Trophoblast cell (in vitro differentiated cells and primary cell): ENCODE results near the gene MYCN. TPM values are rescaled to one million over a fixed set of nuclear protein-coding genes. Genes with fewer than 3 reads are reported as not detected.

Source experiments
- DNase-seq, 2 donors: peaks; one replicate each; pipeline ENCODE4 v3.0.0-alpha.2; 2016
- H2AFZ ChIP-seq: 2 replicates; pipeline ENCODE4 v1.6.1; 2013; ENCODE audit warnings: low read length, moderate library complexity, mild to moderate bottlenecking; ENCODE audit not compliant: insufficient read depth, poor library complexity
- H2AK5ac ChIP-seq: 2 replicates; pipeline ENCODE4 v1.6.1; 2013; ENCODE audit warnings: mild to moderate bottlenecking, low read length
- H2BK120ac ChIP-seq: 2 replicates; pipeline ENCODE4 v1.6.1; 2013; ENCODE audit warnings: low read length, mild to moderate bottlenecking, moderate library complexity; ENCODE audit not compliant: insufficient read depth, poor library complexity
- H2BK12ac ChIP-seq: 2 replicates; pipeline ENCODE4 v1.6.1; 2013; ENCODE audit warnings: mild to moderate bottlenecking, low read length, moderate library complexity
- H2BK5ac ChIP-seq: 2 replicates; pipeline ENCODE4 v1.6.1; 2013; ENCODE audit warnings: low read length, low read depth, moderate library complexity, mild to moderate bottlenecking; ENCODE audit not compliant: poor library complexity
- H3K14ac ChIP-seq: 2 replicates; pipeline ENCODE4 v1.6.1; 2013; ENCODE audit warnings: mild to moderate bottlenecking, low read length
- H3K18ac ChIP-seq: 2 replicates; pipeline ENCODE4 v1.6.1; 2013; ENCODE audit warnings: mild to moderate bottlenecking, low read length
- H3K23ac ChIP-seq: 2 replicates; pipeline ENCODE4 v1.6.1; 2013; ENCODE audit warnings: low read length
- H3K27ac ChIP-seq: 2 replicates; pipeline ENCODE4 v1.5.1; 2013; ENCODE audit warnings: low read depth, mild to moderate bottlenecking, inconsistent platforms, low read length, moderate library complexity
- H3K27me3 ChIP-seq: 2 replicates; pipeline ENCODE4 v1.6.1; 2013; ENCODE audit warnings: inconsistent platforms, mild to moderate bottlenecking, low read length, moderate library complexity; ENCODE audit not compliant: insufficient read depth
- H3K36me3 ChIP-seq, 2 experiments: 1 replicate in 1 of 2; 2 replicates in 1 of 2; pipeline ENCODE4 v1.6.1; 2013; ENCODE audit warnings: low read length in 2 of 2, mild to moderate bottlenecking in 2 of 2, moderate library complexity in 1 of 2; ENCODE audit not compliant: insufficient read depth in 2 of 2, control insufficient read depth in 1 of 2
- H3K4ac ChIP-seq: 2 replicates; pipeline ENCODE4 v1.6.1; 2013; ENCODE audit warnings: low read depth, mild to moderate bottlenecking, low read length, moderate library complexity
- H3K4me1 ChIP-seq, 2 experiments: 1 replicate in 1 of 2; 2 replicates in 1 of 2; pipeline ENCODE4 v1.6.1; 2013; ENCODE audit warnings: low read length in 2 of 2, mild to moderate bottlenecking in 2 of 2, moderate library complexity in 1 of 2; ENCODE audit not compliant: insufficient read depth in 2 of 2, control insufficient read depth in 1 of 2
- H3K4me2 ChIP-seq: 2 replicates; pipeline ENCODE4 v1.6.1; 2013; ENCODE audit warnings: inconsistent platforms, mild to moderate bottlenecking, low read length, moderate library complexity
- H3K4me3 ChIP-seq: 2 replicates; pipeline ENCODE4 v1.5.1; 2013; ENCODE audit warnings: mild to moderate bottlenecking, low read depth, low read length, inconsistent platforms
- H3K79me1 ChIP-seq: one replicate; pipeline ENCODE4 v1.6.1; 2013; ENCODE audit warnings: low read length
- H3K79me2 ChIP-seq: 2 replicates; pipeline ENCODE4 v1.6.1; 2013; ENCODE audit warnings: low read length, mild to moderate bottlenecking; ENCODE audit not compliant: control insufficient read depth, insufficient read depth, poor library complexity
- H3K9ac ChIP-seq: 2 replicates; pipeline ENCODE4 v1.6.1; 2013; ENCODE audit warnings: mild to moderate bottlenecking, low read length
- H3K9me3 ChIP-seq: 2 replicates; pipeline ENCODE4 v1.6.1; 2013; ENCODE audit warnings: low read depth, mild to moderate bottlenecking, control low read depth, inconsistent platforms, low read length; ENCODE audit not compliant: insufficient read depth
- H4K12ac ChIP-seq: 2 replicates; pipeline ENCODE4 v1.6.1; 2013; ENCODE audit warnings: low read depth, mild to moderate bottlenecking, low read length, moderate library complexity
- H4K8ac ChIP-seq: 2 replicates; pipeline ENCODE4 v1.6.1; 2013; ENCODE audit warnings: low read depth, mild to moderate bottlenecking, low read length, moderate library complexity
- H4K91ac ChIP-seq: one replicate; pipeline ENCODE4 v1.6.1; 2013; ENCODE audit warnings: low read depth, mild to moderate bottlenecking, low read length, moderate library complexity
- WGBS: extraction: QIAGEN DNeasy Blood & Tissue Kit; methylation state at CpG from one replicate; pipeline ENCODE4 v1.1.7; 2013; ENCODE audit warnings: missing lambda C conversion rate; ENCODE audit not compliant: insufficient read length, insufficient coverage; ENCODE audit errors: extremely low coverage; 5-methylcytosine and 5-hydroxymethylcytosine counted together
- polyA plus RNA-seq: library from polyadenylated mRNA; stranded (reverse); fragments of 200-250 nt; gene quantifications from 2 replicates; pipeline ENCODE4 v1.2.3, GENCODE V29; 2013

The MYCN gene
- 104 and 113 TPM in 2 replicates for polyA plus RNA-seq

- Histone ChIP-seq H3K79me2 (peaks cover 27% of the 10 kb centered on the region), H2BK5ac (peak within 1 kb of the TSS; percentile 92), H3K27ac (peak within 1 kb of the TSS; percentile 86), H3K36me3 (peaks cover 0 to 8% of the 10 kb centered on the region in 2 experiments), H3K4me2 (peak within 1 kb of the TSS; percentile 96), H2AK5ac (no peak within 1 kb of the TSS), H2BK120ac (peak within 1 kb of the TSS; percentile 67), H3K27me3 (no peaks in the 10 kb centered on the region), H3K79me1 (peaks cover 29% of the 10 kb centered on the region), H4K8ac (peak within 1 kb of the TSS; percentile 86), H2AFZ (peak within 1 kb of the TSS; percentile 96), H3K23ac (no peak within 1 kb of the TSS), H4K12ac (peak within 1 kb of the TSS; percentile 47), H3K4ac (peak within 1 kb of the TSS; percentile 98), H3K4me3 (peak within 1 kb of the TSS; percentile 92), H2BK12ac (peak within 1 kb of the TSS; percentile 83), H3K4me1 (peaks cover 5 to 10% of the 10 kb centered on the region in 2 experiments), H3K9ac (peak within 1 kb of the TSS; percentile 41), H3K9me3 (no peaks in the 10 kb centered on the region), H4K91ac (peak within 1 kb of the TSS; percentile 80), H3K18ac (peak within 1 kb of the TSS; percentile 61), H3K14ac (peak within 1 kb of the TSS; percentile 79)
- no CpG with 5 or more reads among the region's 47 CpGs for WGBS
- DNase-seq: peak; percentile 79 to 80
These were observed at the start of gene MYCN for GRCh38 chr2:15939854-15940660. Gene MYCN, plus strand, starts transcription at chr2:15940550. Its CDS starts 1,515 bp downstream, at chr2:15942065.

GRCh38 chr2:15890936-15891905, 49.1 kb upstream of the MYCN start:
- Histone ChIP-seq H3K9ac (no peak overlapping the region), H3K14ac (peak overlapping the region; percentile 25)

GRCh38 chr2:15892151-15892880, 48.0 kb upstream of the MYCN start:
- Histone ChIP-seq H2BK120ac (no peak overlapping the region), H4K12ac (no peak overlapping the region), H3K18ac (no peak overlapping the region), H2BK5ac (no peak overlapping the region), H3K9ac (no peak overlapping the region), H2AK5ac (no peak overlapping the region), H3K36me3 (no peaks in the 10 kb centered on the region), H4K91ac (no peak overlapping the region), H3K4me1 (peaks cover 13 to 15% of the 10 kb centered on the region in 2 experiments), H3K23ac (no peak overlapping the region), H3K79me1 (peaks cover 6% of the 10 kb centered on the region), H4K8ac (no peak overlapping the region), H2BK12ac (no peak overlapping the region), H2AFZ (no peak overlapping the region), H3K79me2 (no peaks in the 10 kb centered on the region), H3K4ac (no peak overlapping the region), H3K27me3 (no peaks in the 10 kb centered on the region), H3K4me2 (no peak overlapping the region), H3K9me3 (peaks cover 2% of the 10 kb centered on the region), H3K27ac (no peak overlapping the region), H3K4me3 (no peak overlapping the region), H3K14ac (no peak overlapping the region)
- WGBS: no CpG with 5 or more reads among the region's 8 CpGs
- no peak for DNase-seq

More at GRCh38 chr2:15890936-15891905, 49.1 kb upstream of the MYCN start:
- Histone ChIP-seq H3K23ac (no peak overlapping the region), H2BK12ac (peak overlapping the region; percentile 51), H2AK5ac (peak overlapping the region; percentile 24), H3K79me2 (no peaks in the 10 kb centered on the region), H2BK120ac (peak overlapping the region; percentile 70), H3K18ac (no peak overlapping the region), H4K12ac (no peak overlapping the region), H3K36me3 (no peaks in the 10 kb centered on the region), H3K4me3 (no peak overlapping the region), H2BK5ac (peak overlapping the region; percentile 38), H3K9me3 (no peaks in the 10 kb centered on the region), H3K4me1 (peaks cover 13 to 15% of the 10 kb centered on the region in 2 experiments), H3K4ac (no peak overlapping the region), H2AFZ (no peak overlapping the region), H3K4me2 (peak overlapping the region; percentile 49), H4K8ac (peak overlapping the region; percentile 59), H3K27me3 (no peaks in the 10 kb centered on the region), H4K91ac (peak overlapping the region; percentile 49), H3K27ac (peak overlapping the region; percentile 84), H3K79me1 (peaks cover 6% of the 10 kb centered on the region)
- peak; percentile 89 to 94 for DNase-seq
- no CpG with 5 or more reads among the region's 15 CpGs for WGBS

- Histone ChIP-seq H3K23ac (no peak overlapping the region), H2BK12ac (no peak overlapping the region), H2BK120ac (no peak overlapping the region), H3K4me2 (no peak overlapping the region), H3K79me2 (no peaks in the 10 kb centered on the region), H3K36me3 (no peaks in the 10 kb centered on the region), H4K8ac (no peak overlapping the region), H3K4me3 (no peak overlapping the region), H3K9ac (no peak overlapping the region), H2BK5ac (no peak overlapping the region), H4K12ac (no peak overlapping the region), H3K27ac (no peak overlapping the region), H3K14ac (no peak overlapping the region), H3K4ac (no peak overlapping the region), H3K27me3 (no peaks in the 10 kb centered on the region), H3K79me1 (peaks cover 6% of the 10 kb centered on the region), H4K91ac (no peak overlapping the region), H3K9me3 (peaks cover 2% of the 10 kb centered on the region), H2AK5ac (no peak overlapping the region), H3K18ac (no peak overlapping the region), H2AFZ (no peak overlapping the region), H3K4me1 (peaks cover 13 to 15% of the 10 kb centered on the region in 2 experiments)
- no peak for DNase-seq
These were observed 47.3 kb upstream of the MYCN start for GRCh38 chr2:15893085-15893484.
